ENCODE measurements around the gene IPO9. TPM values are rescaled to one million over a fixed set of nuclear protein-coding genes. Genes with fewer than 3 reads are reported as not detected.

Gene IPO9
- total RNA-seq, 1 experiment from 2014 or later, result 121 TPM

DNA sequence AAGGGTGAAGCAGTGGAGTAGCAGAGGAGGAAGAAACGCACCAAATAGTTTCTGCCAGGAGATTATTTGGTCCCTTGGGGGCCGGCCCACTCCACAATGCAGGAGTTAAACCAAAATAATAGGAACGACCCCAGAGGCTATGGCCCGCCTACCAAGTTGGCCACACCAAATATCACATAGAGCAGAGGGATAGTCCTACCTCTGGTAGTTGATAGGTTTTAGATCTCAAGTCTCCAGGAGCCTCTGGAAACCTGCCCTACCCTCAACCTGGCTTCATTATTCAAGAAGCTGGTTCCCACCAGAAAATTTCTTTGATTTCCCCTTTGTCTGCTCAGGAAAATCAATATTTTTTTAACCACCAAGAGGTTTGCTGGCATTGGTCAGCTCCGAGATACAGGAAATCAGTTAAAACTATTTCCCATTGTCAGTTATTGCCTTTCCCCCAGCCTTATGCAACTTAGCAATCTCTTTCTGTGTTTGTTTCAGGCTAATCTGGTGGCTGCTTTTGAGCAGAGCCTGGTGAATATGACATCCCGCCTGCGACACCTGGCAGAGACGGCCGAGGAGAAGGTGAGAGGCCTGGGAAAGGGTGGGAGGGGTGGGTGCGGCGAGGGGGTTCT lies 35.5 kb upstream of the IPO9 start:
- BruUV-seq (replicated peaks), result no TSS peak
- CTCF ChIA-PET, result interaction anchor here (0.5 to 3.3 kb wide), 15 partner anchors 10 to 357 kb away, joined by 3 to 104 read pairs (median 5); no protein-coding TSS in a partner anchor
- Histone ChIP-seq H3K27me3 (replicated peaks; ENCODE audit: insufficient read depth, low read depth, low read length, poor library complexity) (no peaks in the 10 kb centered on the region), H3K27ac (ENCODE audit: low read depth, low read length, poor library complexity, severe bottlenecking) (no peak overlapping the region), H3K9me3 (ENCODE audit: low read depth, low read length, poor library complexity, severe bottlenecking) (no peaks in the 10 kb centered on the region), H3K4me3 (ENCODE audit: low read depth, low read length, poor library complexity, severe bottlenecking) (no peak overlapping the region), H3K36me3 (ENCODE audit: insufficient read depth, low read length, poor library complexity, severe bottlenecking) (peaks cover 14% of the 10 kb centered on the region), H3K4me1 (ENCODE audit: insufficient read depth, low read length, poor library complexity, severe bottlenecking) (peaks cover 40% of the 10 kb centered on the region)
- intact Hi-C loops (cut with micrococcal nuclease; ENCODE audit: unreplicated experiment), result loop anchor here (1.0 kb wide), 2 partner anchors 84 to 234 kb away; no protein-coding TSS in a partner anchor
- DNase-seq (ENCODE audit: low spot score), result no peak
- POLR2A ChIA-PET (ENCODE audit: low non-redundant PET), result no interaction called here
- TF ChIP-seq, protein P1, sequence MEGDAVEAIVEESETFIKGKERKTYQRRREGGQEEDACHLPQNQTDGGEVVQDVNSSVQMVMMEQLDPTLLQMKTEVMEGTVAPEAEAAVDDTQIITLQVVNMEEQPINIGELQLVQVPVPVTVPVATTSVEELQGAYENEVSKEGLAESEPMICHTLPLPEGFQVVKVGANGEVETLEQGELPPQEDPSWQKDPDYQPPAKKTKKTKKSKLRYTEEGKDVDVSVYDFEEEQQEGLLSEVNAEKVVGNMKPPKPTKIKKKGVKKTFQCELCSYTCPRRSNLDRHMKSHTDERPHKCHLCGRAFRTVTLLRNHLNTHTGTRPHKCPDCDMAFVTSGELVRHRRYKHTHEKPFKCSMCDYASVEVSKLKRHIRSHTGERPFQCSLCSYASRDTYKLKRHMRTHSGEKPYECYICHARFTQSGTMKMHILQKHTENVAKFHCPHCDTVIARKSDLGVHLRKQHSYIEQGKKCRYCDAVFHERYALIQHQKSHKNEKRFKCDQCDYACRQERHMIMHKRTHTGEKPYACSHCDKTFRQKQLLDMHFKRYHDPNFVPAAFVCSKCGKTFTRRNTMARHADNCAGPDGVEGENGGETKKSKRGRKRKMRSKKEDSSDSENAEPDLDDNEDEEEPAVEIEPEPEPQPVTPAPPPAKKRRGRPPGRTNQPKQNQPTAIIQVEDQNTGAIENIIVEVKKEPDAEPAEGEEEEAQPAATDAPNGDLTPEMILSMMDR (conservative IDR thresholded peaks at IDR 0.05; ENCODE audit: low read depth, low read length), result no peak
- TF ChIP-seq EZH2 (IDR thresholded peaks at IDR 0.05; ENCODE audit: borderline replicate concordance, low read depth, low read length, poor library complexity, severe bottlenecking), result no peak

DNA sequence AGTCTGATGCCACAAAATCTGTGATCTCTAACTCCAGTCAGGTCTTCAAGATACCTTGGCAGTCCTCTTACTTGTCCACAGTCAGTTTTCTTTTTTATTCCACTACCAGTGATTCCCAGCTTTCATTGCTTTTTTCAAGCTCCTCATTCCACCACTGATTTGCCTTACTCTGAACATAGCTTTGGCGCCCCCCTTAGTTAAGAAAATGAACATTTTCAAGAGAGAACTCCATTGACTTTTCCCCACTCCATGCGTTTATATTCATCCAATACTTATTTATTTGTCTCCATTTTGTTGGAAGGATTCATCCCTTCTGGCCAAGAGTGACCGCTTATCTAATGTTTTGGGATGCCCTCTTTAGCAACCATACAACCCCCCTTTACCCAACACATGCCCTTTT lies 33.9 kb upstream of the IPO9 start:
- ChIA-PET CTCF (interaction anchor here (0.5 to 3.3 kb wide), 14 partner anchors 14 to 314 kb away, joined by 3 to 104 read pairs (median 5); no protein-coding TSS in a partner anchor), POLR2A (ENCODE audit: low non-redundant PET) (no interaction called here)
- H3K27ac ChIP-seq (ENCODE audit: low read depth, low read length, poor library complexity, severe bottlenecking), result no peak overlapping the region
- intact Hi-C loops (cut with micrococcal nuclease; ENCODE audit: unreplicated experiment), result no loop called here
- H3K36me3 ChIP-seq (ENCODE audit: insufficient read depth, low read length, poor library complexity, severe bottlenecking), result peaks cover 14% of the 10 kb centered on the region
- H3K4me1 ChIP-seq (ENCODE audit: insufficient read depth, low read length, poor library complexity, severe bottlenecking), result peaks cover 33% of the 10 kb centered on the region
- H3K9me3 ChIP-seq (ENCODE audit: low read depth, low read length, poor library complexity, severe bottlenecking), result no peaks in the 10 kb centered on the region
- TF ChIP-seq, protein P1 (conservative IDR thresholded peaks at IDR 0.05; ENCODE audit: low read depth, low read length), result peak; percentile 70
- TF ChIP-seq EZH2 (IDR thresholded peaks at IDR 0.05; ENCODE audit: borderline replicate concordance, low read depth, low read length, poor library complexity, severe bottlenecking), result no peak
- DNase-seq (ENCODE audit: low spot score), result peak; percentile 74
- BruUV-seq (replicated peaks), result no TSS peak
- H3K27me3 ChIP-seq (replicated peaks; ENCODE audit: insufficient read depth, low read depth, low read length, poor library complexity), result no peaks in the 10 kb centered on the region
- H3K4me3 ChIP-seq (ENCODE audit: low read depth, low read length, poor library complexity, severe bottlenecking), result no peak overlapping the region

DNA sequence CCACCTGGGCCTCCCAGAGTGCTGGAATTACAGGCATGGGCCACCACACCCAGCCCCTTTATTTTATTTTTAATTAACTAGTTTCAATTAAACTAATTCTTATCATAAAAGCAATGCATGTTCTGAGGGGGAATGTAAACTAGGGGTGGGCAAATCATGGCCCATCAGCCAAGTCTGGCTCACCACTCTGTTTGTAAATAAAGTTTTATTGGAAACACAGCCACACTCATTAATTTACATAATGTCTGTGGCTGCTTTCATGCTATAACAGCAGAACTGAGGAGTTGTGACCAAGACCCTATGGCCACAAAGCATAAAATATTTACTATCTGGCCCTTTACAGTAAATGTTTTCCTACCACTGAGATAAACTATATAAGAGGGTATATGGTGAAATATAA lies 28.7 kb upstream of the IPO9 start:
- Histone ChIP-seq H3K4me3 (ENCODE audit: low read depth, low read length, poor library complexity, severe bottlenecking) (no peak overlapping the region), H3K27me3 (replicated peaks; ENCODE audit: insufficient read depth, low read depth, low read length, poor library complexity) (no peaks in the 10 kb centered on the region), H3K36me3 (ENCODE audit: insufficient read depth, low read length, poor library complexity, severe bottlenecking) (peaks cover 8% of the 10 kb centered on the region), H3K9me3 (ENCODE audit: low read depth, low read length, poor library complexity, severe bottlenecking) (no peaks in the 10 kb centered on the region), H3K4me1 (ENCODE audit: insufficient read depth, low read length, poor library complexity, severe bottlenecking) (no peaks in the 10 kb centered on the region), H3K27ac (ENCODE audit: low read depth, low read length, poor library complexity, severe bottlenecking) (no peak overlapping the region)
- no peak for TF ChIP-seq EZH2 (IDR thresholded peaks at IDR 0.05; ENCODE audit: borderline replicate concordance, low read depth, low read length, poor library complexity, severe bottlenecking)
- TF ChIP-seq, protein P1 (conservative IDR thresholded peaks at IDR 0.05; ENCODE audit: low read depth, low read length), result no peak
- CTCF ChIA-PET, result no interaction called here
- POLR2A ChIA-PET (ENCODE audit: low non-redundant PET), result no interaction called here
- BruUV-seq (replicated peaks), result no TSS peak
- DNase-seq (ENCODE audit: low spot score), result no peak
- intact Hi-C loops (cut with micrococcal nuclease; ENCODE audit: unreplicated experiment), result no loop called here

All from A673 (cell line).